DMS53 treated with DMSO at 0.1 percent for 48 hours (cell line): Measurements from ENCODE around the gene BNIP3.
A peak's percentile ranks its signal among the peaks of the same experiment; 100 is the strongest.
"Not testable (repeated sequence)": the region's sequence is repeated elsewhere in the genome, so short reads cannot be mapped to it uniquely, and the experiment has no call there.

ENCODE experiments used
- DNase-seq: peaks from one replicate; lab custom pipeline; 2025; ENCODE audit not compliant: unreplicated experiment; lab: John Stamatoyannopoulos, UW

Gene BNIP3

GRCh38 chr10:132002004-132002403, 20.3 kb upstream of the BNIP3 start:
- DNase-seq: no peak

DNA sequence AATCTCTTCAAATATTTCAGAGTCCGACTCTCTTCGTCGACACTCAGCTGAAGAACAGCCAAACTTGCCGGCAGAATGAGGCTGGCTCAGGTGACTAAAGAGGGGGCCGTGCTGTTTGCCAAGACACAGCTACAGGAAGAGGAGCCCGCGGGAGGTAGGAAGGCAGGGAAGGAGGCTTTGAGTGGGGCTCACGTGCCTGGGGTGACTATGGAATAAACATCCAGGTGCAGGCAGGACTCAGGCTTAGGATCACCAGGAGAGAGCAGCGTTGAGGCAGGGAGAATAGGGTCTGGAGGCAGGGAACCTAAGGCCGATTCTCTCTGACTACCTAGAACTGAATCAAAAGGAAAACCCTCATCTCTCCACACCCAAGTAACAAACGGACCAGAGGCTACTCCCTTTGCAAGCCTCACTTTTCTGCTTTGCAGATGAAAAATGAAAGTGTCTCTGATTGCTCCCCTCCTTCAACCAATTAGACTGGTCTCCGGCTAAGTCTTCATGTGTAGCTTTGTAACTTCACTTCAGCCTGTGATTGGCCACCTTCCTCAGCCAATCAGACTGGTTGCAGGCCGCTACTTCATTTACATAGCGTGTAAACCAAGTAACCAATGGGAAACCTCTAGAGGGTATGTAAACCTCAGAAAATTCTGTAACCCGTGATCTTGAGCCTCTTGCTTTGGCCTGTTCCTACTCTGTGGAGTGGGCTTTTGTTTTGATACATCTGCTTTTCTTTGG, 19.7 kb upstream of the BNIP3 start:
- DNase-seq: peak; percentile 60

DNA sequence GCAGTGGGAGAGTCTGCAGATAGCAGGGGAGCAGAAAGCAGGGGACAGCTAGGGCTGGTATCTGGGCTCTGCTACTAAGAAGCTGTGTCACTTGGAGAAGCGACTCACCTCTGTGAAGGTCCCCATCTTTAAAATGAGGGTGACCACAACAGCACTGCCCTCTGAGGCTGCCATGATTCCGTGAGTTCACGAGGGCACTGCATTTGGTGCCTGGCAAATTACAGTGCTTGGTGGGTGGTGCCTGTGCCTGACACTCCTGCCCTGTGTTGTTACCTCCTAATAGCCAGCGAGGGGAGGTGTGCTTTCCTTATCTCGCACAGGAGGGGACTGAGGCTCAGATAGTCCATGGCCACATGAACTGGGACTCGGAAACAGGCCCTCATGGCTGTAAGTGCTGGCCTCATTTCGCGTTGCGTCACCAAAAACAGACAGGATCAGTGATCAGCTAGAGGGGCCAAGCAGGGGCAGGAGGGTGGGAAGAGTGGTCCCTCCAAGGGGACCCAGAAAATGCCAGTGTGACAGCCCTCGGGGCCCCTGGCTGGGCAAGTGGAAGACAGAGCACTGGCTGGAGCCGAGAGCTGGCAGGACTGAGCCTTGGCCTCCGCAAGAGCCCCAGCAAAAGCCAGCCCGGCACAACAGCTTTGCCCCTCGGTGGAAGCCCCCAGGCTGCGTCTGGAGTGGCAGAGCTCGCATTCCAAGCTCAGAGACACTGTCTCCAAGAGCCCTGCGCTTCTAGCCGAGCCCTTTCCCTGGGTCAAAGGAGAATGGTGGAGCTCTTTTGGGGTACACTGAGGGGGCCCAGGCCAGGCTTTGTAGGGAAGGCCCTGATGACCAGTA, 17.3 kb upstream of the BNIP3 start:
- DNase-seq: no peak

DNA sequence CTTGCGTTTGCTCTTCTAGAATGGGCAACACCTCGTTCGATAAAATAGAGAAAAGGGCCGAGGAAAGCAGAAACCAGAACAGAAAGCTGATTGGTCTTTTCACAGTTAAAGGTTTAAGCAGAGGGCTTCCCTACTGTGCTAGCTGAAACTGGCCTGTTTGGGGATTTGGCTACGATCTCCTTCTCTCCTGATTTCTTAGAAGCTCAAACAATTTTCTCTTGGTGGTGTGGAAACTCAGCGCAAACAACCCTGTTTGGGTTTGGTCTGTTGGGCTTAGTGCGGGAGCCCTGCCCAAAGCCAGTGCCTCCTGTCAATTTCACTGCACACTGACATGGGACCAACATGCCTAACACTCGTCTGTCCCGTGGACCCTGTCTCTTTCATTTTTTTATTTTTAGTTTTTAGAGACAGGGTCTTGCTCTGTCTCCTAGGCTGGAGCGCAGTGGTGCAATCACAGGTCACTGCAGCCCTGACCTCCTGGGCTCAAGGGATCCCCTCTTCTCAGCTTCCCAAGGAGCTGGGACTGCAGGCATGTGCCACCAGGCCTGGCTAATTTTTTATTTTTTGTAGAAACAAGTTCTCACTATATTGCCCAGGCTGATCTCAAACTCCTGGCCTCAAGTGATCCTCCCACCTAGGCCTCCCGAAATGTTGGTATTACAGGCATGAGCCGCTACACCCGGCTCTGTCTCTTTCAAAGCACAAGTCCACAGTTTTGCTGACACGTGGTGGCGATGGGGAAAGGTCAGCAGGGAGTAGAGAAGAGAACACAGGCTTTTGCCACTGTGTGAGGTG, 16.5 kb upstream of the BNIP3 start:
- no peak for DNase-seq

DNA sequence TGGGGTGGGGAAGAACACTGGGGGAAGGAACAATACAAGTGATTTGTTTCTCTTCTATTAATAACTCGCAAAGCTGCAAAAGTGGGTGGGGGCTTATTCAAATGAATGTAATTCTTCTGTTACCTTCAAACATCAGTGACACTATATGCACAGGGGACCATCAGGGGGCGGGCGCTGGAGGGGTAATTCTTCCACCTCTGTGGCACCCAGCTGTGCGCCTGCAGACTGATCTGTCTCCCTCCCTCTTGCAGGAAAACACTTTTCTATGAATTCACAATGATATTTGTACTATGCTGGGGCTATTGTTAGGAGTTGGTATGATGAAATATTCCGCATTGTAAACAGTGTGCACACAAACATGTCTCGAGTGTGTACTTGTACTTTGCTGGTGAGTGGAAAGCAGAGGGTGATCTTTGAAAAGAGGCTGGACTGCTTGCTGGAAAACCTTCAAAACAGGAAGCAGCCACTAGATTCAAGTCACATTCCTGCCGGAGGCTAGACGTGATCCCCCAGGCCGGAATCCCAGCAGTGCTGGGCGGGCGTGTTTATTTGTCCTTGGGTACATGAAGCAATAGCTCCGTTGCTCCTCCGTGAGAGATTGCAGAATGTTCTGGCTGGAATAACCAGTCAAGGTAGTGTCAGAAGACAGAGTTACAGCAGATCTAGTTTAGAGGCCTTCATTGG, 15.8 kb upstream of the BNIP3 start:
- peak; percentile 69 for DNase-seq

GRCh38 chr10:131996466-131997365, 15.0 kb upstream of the BNIP3 start:
- DNase-seq: no peak

DNA sequence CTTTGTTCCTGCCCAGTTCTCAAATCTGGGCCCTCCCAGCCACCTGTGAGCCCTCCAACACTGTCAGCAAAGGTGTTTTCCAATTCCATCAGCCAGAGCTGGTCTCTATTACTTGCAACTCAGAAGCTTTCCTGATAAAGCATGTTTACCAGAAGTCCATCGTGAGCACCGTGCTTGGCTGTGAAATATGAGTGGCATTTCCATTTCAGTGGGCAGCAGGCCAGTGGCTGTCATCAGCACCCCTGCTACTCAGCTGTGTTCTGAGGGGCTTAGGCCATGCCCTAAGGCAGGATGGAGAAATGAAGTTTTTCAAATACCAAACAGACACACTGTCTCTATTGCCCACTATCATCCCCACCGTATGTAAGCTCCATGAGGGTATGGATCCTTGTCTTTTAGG, 12.7 kb upstream of the BNIP3 start:
- DNase-seq: no peak

DNA sequence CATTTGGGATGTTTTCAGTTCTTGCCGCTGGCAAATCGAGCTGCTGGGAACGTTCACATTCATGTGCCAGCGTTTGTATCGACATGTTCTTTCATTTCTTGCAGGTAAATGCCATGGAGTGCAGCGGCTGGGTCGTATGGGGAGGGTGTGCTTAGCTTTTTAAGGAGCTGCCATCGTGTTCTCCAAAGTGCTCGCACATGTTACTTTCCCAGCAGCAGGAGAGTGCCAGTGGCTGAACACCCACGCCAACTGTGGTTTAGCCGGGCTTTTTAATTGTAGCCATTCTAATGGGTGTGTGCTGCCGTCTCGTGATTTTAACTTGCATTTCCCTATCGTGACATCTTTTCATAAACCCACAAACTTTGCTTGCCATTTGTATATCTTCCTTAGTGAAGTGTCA, 11.6 kb upstream of the BNIP3 start:
- DNase-seq: no peak

DNA sequence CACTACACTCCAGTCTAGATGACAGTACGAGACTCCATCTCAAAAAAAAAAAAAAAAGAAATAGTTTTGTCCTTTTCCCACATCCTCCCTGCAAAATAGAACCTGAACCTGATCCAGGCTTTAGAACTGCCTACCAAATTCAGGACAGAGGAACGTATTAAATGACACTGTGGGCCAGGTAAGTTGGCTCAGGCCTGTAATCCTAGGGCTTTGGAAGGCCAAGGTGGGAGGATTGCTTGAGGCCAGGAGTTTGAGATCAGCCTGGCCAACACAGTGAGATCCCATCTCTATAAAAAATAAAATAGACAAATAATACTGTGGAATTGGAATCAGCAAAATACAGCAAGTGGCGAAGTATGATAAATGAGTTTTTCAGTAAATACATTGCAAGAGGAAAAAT, 10.0 kb upstream of the BNIP3 start:
- DNase-seq: no peak

GRCh38 chr10:131987786-131988185, 6.1 kb upstream of the BNIP3 start:
- not testable (repeated sequence) for DNase-seq

DNA sequence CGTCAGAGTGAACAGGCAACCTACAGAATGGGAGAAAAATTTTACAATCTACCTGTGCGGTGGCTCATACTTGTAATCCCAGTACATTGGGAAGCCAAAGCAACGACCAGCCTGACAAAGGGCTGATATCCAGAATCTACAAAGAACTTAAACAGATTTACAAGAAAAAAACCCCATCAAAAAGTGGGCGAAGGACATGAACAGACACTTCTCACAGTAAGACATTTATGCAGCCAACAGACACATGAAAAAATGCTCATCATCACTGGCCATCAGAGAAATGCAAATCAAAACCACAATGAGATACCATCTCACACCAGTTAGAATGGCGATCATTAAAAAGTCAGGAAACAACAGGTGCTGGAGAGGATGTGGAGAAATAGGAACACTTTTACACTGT, 5.6 kb upstream of the BNIP3 start:
- DNase-seq: not testable (repeated sequence)

GRCh38 chr10:131986851-131987250, 5.1 kb upstream of the BNIP3 start:
- not testable (repeated sequence) for DNase-seq

- DNase-seq: peak; percentile 97
Measured at GRCh38 chr10:131983780-131984179, 2.1 kb upstream of the BNIP3 start.

DNA sequence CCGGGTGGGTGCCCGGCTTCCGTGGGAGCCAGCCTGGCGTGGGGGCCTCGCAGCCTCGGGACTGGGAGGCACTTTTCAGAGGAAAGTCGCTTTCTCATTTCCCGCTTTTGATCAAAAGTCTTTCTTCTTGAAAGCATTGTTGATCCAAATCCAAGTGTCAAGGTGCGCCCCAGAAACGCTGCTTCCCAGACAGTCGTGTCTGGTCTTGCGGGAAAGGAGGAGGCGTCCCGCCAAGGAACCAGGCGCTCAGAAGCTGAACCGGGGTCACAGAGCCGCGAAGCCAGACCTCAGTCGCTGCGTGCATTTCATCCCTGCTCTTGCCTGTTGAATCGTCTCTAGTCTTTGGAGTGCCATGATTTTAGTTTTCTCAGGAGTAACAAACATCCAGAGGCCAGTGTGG, 1.1 kb upstream of the BNIP3 start:
- no peak for DNase-seq

DNA sequence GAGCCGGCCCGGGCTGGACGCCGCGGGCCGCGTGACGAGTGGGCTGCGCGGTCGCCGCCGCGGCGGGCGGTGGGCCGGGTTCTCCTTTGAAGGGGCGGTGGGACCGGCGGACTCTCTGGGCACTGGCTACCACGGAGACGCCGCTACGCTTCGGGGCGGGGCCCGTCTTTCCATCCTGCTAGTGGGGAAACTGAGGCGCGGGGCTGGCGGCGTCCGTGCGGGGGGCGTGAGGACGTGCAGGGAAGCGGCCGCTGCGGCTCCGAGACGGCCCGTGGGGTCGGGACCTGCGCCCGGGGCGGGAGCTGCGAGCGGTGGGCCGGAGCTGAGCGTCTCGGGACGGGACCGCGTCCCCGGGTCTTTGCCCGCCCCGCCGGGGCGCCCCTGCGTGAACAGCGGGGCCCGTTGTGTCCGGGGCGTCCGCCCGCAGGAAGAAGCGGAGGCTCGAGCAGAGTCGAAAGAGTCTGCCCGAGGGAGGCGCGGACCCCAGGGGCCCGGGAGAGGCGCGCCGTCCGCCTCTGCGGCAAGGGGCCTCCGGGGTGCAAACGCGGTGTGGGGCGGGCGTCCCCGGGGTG, 548 bp upstream of the BNIP3 start:
- DNase-seq: no peak

DNA sequence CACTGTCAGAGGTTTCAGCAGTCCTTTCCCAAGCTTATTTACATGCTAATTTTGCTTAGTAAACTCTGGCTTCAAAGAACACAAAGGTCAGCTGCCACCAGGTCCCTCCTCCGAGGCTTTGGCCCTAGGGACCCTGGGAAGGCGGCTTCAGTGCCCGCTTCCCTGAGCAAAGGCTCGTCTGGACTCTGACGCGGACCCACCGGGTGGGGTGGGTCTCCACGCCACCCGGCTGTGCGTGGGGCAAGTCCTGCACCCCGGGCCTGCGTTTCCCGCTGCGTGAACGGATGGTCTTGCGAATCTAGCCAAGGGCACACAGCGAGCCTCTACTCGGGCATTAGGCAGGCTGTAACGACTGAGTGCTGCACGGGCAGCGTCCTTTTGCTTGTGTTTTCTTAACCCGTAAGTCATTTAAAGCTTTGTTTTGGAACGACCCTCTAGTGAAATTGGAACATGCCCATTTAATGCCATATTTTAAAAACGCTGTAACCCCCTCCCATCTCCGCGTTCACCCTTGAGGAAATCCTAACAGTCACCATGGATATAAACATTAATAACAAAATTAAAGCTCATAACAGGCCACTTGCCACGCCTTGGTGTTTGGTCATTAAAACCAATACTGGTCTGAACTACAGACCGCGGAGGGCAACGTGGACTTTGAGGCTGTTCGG, 828 bp downstream of the BNIP3 start:
- peak; percentile 23 for DNase-seq

- no peak for DNase-seq
Measured at GRCh38 chr10:131980321-131980720, 1.4 kb downstream of the BNIP3 start.

DNA sequence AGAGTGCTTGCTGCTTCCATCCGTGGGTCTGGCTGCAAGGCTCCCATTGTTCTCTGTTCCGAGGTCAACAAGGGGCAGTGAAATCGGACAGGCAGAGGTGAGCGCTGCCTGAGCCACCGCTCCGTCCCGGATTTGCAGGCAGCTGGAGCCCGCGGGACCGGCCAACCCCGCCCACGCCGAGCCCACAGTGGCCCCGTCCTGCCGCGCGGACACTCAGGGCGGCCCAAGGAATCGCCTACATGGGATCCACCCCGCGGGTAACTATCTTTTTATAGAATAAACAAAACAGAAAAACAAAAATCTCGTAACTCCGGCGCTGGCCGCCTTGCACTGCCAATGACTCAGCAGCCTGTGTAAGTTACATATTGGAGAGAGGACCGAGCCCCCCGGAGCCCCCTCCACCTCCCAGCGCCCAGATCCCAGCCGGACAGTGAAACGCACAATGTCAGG, 1.9 kb downstream of the BNIP3 start:
- no peak for DNase-seq

DNA sequence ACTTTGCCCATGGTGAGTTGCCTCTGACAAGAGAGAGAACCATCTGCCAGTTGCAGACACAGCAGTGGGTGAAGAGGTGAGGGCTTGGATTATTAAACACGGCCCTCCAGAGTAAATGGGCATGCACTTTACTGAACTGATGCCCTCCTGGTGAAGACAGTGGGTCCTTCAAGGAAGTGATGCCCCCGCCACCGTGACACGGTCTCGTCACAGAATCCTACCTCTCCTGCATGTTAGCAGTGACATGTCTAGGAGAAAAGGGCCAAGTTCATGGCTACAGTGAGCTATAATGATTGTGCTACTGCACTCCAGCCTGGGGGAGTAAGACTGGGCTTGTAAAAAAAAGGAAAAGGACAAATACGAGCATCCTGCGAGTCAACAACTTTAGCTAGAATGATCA, 2.4 kb downstream of the BNIP3 start:
- no peak for DNase-seq
